Esophagus muscularis mucosa (tissue), 4 donors: ENCODE results near the gene DDX24.

Experiments used
- CTCF ChIP-seq, 3 experiments: fragments of 200-600 bp in 2 of 3; fragments of 450-650 bp in 1 of 3; sonication (generic) in 2 of 3; IDR thresholded peaks; one replicate each; pipeline ENCODE4 v1.5.1; 2017 to 2019; ENCODE audit warnings: antibody characterized with exemption in 3 of 3, mild to moderate bottlenecking in 2 of 3, moderate library complexity in 1 of 3
- EP300 ChIP-seq: sonication (generic); formaldehyde crosslinking; IDR thresholded peaks from one replicate; pipeline ENCODE4 v1.6.1; 2017; ENCODE audit warnings: antibody characterized with exemption
- POLR2A ChIP-seq: fragments of 450-650 bp; IDR thresholded peaks from one replicate; pipeline ENCODE4 v1.6.1; 2017; ENCODE audit warnings: antibody characterized with exemption, moderate library complexity, mild to moderate bottlenecking, low read depth
- POLR2AphosphoS5 ChIP-seq, 2 donors: sonication (generic); formaldehyde crosslinking; IDR thresholded peaks; one replicate each; pipeline ENCODE4 v1.6.1; 2017; ENCODE audit warnings: antibody characterized with exemption in 2 of 2

- no peak for TF ChIP-seq CTCF (IDR thresholded peaks at IDR 0.05)
- no peak for TF ChIP-seq POLR2A
- no peak for TF ChIP-seq EP300
- no peak for TF ChIP-seq POLR2AphosphoS5 (IDR thresholded peaks at IDR 0.05)
These were observed 71.2 kb downstream of the DDX24 start for GRCh38 chr14:94009767-94010166.
